T-helper 2 cell (primary cell): Measurements from ENCODE around the gene BLID.

Source experiments
- DNase-seq, 5 experiments: peaks; one replicate each; pipeline versions ENCODE4 v3.0.0 to v3.0.0-alpha.2; 2012 to 2022

Gene BLID

DNA sequence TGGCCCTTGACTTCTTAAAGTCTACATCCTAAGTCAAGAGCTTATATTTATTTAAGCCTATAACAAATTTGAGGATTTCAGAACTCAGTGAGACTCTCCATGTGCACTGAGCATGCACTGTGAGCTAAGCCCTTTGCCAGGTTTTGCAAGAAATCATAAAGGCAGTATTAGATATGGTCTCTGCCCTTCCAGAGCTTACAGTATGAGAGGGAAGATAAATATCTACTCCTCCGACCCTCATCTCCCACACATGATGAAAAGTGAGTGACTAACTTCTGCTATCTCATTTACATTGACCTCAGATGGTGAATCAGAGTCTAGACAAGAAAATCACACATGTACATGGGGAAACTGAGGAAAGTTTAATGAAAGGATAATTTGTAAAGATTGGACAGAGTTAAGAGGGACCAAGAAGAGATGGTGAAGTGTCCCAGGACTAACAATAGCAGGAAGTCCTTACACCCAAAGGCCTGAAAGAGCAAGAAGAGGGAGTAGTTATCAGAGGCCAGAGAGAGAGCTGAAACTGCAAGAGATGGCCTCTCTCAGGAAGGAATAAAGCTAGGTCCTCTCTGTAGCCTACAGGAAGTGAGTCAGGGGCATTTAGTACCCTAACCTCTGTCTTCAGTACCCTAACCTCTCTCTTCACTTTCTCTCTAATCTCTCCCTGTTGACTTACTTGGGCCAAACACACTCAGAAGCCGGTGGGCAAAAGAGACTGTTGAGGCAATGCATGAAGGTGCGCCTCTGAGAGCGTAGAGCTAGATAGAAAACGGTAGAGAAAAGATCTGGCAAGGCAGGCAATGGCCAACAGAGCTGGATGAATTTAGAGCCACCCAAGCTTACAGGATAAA, 23.0 kb upstream of the BLID start:
- no peak for DNase-seq

DNA sequence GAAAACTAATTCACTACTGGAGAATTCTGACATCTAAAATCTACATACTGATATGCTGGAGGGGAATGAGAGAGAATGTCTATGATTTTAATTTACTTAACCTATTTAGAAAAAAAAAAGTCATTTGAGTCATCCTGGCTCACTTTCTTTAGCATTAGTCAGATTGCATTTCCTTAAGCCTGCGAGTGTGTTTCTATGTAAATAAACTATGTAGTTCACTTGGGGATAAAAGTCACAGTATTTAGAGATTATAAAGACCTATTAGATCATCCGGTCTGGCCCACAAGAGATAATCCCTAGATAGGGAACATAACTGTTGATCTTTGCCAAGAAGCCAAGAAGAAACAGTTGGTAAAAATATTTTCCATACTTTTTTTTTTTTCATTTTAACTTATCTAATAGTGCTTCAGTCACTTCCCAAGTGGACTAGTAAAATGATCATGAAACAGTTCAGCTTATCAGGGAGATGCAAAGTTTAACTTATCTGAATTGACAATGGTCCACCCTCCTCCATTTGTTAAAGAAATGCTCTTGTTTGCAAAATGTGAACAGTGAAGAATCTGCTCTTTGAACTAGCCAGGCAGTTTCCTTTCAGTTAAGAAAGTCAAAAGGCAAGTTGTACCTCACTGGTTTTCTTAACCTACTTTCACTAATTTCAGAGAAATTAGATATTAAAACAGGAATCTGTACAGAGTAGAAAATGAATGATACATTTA, 21.2 kb upstream of the BLID start:
- no peak for DNase-seq

DNA sequence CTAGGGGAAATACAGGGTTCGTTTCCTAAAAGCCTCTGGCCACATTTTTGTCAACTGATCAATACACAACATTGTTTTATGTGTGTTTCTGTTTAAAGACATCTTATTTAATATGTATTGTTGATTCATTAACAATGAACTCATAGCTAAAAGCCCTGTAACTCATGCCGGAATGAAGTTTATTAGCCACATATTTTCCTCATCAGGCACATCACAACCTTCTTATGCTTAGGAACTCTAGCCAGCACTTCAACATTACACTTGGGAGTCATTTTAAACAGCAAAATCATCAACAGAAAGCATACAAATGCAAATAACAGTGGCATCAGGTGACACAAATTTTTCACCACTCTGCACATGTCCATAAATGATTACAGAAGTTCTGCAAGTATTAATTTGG, 15.1 kb upstream of the BLID start:
- no peak for DNase-seq

GRCh38 chr11:122128146-122128545, 12.1 kb upstream of the BLID start:
- no peak for DNase-seq

DNA sequence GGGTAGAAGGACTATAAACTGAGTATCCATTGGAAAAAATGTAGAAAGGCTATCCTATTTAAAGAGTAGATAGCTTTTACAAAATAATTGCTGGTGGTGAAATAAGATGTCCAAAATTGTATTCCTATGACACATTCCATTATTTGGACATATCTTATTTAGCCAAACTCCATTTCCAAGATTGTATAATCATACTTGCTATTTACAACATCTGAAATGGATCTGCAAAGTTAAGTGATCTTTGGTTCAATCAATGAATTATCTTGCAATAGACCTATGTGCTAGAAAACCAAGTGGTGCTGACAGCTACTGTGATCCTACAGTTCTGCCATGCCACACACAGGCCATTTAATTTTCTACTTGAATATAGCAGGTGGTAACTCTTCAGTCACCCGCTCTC, 11.0 kb upstream of the BLID start:
- no peak for DNase-seq

DNA sequence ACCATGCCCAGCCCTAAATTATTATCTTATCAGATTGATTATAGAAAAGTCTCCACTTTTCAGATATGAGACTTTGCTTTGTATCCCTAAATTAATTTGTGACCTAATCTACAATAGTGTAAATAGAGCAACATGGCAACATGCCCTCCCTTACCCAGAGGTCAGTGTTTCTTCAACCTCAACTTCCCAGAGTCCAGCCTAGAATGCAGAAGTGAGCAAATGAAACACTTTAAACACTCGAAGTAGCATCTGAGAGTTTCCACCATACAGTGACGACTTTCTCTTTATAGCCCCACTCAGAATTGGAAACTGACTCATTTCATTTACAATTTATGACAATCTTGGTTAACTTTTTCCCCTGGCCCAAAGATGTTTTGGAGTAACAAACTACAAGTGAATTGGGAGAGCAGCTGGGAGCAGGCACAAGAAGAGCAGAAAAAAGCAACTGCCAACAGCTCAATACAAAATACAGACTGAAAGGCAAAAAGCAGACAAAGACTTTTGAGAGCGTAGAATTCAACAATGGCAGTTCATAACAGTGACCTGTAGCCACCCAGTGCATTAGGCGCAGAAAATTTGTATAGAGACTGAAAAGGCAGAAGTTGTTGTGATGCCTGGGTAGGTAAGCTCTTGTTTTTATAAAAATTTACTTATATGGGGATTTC, 10.1 kb upstream of the BLID start:
- no peak for DNase-seq

DNA sequence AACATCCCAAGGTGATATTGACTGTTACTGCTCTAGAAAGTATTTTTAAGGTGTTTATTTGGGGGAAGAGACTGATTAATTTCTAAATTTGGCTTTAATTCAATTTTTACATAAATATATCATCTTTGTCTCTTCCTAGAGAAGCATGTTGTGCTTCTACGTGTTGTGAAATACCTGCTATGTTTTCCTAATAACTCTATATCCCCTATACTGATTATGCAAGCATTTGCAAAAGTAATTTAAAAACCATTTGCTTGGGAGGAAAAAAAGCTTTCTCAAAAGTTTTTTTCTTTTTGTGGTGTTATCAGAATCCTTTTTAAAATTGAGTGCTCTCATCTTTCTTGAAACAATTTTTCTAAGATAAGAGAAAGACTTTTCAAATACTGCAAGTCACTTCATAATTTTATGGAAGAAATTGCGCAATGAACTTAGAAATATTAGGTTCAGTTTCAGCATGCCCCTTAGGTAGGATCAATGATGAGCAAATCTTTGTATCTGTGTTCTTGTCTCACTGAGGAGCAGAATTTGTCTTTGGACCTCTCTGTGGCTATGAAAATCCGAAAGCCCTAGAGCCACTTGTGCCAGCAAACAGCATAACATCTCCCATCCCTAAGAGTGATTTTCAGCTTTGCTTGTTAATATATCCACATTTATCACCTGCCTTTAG, 7.4 kb upstream of the BLID start:
- DNase-seq, result no peak

GRCh38 chr11:122122179-122122578, 6.2 kb upstream of the BLID start:
- no peak for DNase-seq

GRCh38 chr11:122120096-122120495, 4.1 kb upstream of the BLID start:
- DNase-seq, result no peak

GRCh38 chr11:122116591-122116990, 576 bp upstream of the BLID start:
- DNase-seq, result no peak

DNA sequence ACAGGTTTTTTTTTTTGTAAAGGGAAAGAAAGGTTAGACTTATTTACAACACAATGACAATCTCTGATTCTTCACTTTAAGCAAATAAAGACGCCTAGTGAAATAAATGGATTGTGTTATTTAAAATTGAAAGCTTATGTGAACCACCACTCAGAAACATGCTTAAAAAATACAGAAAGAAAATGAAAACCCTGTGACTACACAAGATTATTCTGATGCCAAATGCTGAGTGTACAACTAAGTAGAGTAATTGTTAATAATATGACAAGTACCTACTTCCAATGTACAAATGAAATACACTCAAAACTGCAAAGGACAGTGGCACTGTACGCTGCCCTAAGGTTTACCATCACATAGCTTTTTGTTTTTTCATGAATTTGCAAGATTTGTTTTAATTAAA, 1.0 kb downstream of the BLID start:
- no peak for DNase-seq

- DNase-seq, result no peak
These were observed 1.9 kb downstream of the BLID start for GRCh38 chr11:122113836-122114825.

DNA sequence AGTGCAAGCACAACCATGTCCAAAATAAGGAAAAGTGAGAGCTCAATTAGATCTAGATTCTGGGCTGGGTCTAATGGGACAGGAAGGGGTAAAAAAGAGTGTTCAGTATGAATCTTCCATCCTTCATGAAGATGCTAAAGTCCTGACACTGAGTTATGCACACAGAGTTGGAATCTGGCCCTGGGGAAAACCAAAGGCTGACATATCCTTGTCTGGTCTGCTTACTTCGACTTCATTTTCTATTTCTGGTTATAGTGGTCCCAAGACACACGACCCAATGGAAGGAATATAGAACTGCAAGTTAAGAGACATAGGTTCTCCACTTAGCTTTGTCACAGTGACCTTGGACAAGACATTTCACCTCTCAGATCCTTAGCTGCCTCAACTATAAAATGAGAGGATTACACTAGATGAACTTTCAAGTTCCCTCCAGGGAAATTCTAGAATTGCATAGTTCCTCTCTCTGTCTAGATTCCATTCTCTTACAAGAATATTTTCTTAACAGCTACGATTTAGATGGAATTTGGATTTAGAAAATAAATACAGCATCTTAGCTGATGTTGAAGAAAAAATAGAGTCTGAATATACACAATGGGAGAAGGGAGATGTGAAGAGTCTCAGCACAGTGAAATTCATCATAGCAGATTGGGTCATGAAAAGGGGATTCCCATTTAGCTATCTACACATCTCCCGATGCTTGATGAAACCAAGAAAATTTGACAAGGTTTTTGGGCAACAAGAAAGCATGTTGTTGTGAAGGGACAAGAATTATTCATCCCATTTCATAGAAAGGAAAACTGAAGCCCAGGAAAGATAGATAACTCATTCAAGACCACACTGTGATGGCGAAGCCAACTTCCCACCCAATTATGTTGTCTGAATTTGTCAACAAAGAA, 3.3 kb downstream of the BLID start:
- no peak for DNase-seq

DNA sequence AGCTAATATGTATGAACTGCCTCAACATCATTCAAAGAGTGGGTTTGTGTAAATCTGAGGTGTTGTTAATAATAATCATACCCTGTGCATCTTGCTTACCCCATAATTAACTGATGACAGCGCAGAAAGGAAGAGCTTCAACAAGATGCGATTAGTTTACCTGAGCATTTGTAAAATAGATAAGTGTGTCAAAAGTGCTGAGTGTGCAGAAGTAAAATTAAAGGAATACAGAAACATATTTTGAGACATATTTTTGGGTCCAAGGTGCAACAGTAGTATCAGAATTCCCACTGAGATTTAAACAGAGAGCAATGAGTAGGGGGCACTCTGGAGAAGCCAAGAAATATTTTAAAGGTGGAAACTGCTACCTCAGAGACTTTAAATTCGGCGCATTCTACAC, 6.1 kb downstream of the BLID start:
- DNase-seq, result no peak

DNA sequence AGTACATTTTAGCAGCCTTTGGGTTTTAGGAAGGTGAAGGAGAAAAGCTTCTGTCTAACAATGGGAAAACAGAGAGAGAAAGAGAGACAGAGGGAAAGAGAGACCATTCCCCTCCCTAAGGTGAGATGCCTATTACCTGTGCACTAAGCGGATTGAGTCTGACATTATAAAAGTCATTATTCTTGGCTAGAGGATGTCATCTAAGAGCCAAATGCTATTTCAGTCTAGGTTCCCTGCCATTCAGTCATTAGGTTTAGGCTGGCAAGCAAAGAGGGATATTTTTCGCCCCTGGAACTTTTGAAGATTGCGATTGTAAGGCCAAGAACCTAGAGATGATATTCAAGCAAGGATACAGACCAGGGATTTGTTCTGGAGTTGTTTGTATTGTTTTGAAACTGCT, 7.2 kb downstream of the BLID start:
- DNase-seq, result no peak

DNA sequence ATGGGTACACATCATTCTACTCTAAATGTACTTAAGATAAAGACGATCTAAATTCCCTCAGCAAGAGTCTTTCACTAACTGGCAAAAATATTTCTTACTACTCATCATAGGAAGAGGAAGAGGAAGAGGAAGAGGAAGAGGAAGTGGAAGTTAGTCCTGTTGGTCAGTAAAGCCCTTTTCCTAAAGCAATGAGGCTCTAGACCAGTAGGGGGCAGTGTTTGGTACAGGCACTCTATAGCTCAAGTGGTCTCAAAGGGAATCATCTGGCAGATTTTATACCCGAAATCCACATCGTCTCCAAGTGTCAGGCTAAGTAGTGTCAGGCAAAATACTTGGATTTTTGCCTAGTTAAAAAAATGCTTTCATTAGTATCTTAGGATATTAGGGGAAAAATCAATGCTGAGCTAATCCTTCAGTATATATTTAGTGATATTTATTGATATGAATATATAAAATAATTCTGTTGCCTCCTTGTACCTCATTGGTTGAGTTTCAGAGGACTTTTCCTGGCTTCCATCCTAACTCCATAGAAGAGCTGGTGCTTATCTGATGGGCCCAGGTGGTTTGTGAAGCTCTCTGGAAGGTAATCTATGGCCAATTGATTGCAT, 7.7 kb downstream of the BLID start:
- peak in 1 of 5 experiments; percentile 18 for DNase-seq

GRCh38 chr11:122107566-122107965, 8.4 kb downstream of the BLID start:
- DNase-seq, result no peak

GRCh38 chr11:122107045-122107444, 9.0 kb downstream of the BLID start:
- no peak for DNase-seq

GRCh38 chr11:122105044-122105758, 10.8 kb downstream of the BLID start:
- no peak for DNase-seq

- DNase-seq, result no peak
These were observed 11.7 kb downstream of the BLID start for GRCh38 chr11:122104341-122104740.
